IPS-20b (cell line): ENCODE data around the gene MRPL43.

Source experiments
- H3K27ac ChIP-seq: one replicate; pipeline ENCODE4 v1.5.1; 2013; ENCODE audit warnings: low read length
- H3K27me3 ChIP-seq: 2 replicates; pipeline ENCODE4 v1.6.1; 2013; ENCODE audit warnings: mild to moderate bottlenecking, low read length, inconsistent platforms; ENCODE audit not compliant: insufficient read depth
- H3K36me3 ChIP-seq: 2 replicates; pipeline ENCODE4 v1.6.1; 2013; ENCODE audit warnings: low read depth, mild to moderate bottlenecking, inconsistent platforms, low read length, moderate library complexity; ENCODE audit not compliant: insufficient read depth
- H3K4me1 ChIP-seq: 2 replicates; pipeline ENCODE4 v1.6.1; 2013; ENCODE audit warnings: mild to moderate bottlenecking, control low read depth, inconsistent platforms, low read length, moderate library complexity; ENCODE audit not compliant: insufficient read depth
- H3K4me3 ChIP-seq: 2 replicates; pipeline ENCODE4 v1.5.1; 2013; ENCODE audit warnings: mild to moderate bottlenecking, low read length, inconsistent platforms
- H3K9ac ChIP-seq: 2 replicates; pipeline ENCODE4 v1.6.1; 2013; ENCODE audit warnings: low read depth, mild to moderate bottlenecking, inconsistent platforms, low read length, moderate library complexity
- H3K9me3 ChIP-seq: 2 replicates; pipeline ENCODE4 v1.6.1; 2013; ENCODE audit warnings: mild to moderate bottlenecking, low read depth, low read length, inconsistent platforms; ENCODE audit not compliant: insufficient read depth

MRPL43 gene

GRCh38 chr10:100985336-100985735 lies 2.0 kb downstream of the MRPL43 start:
- Histone ChIP-seq H3K9me3 (no peaks in the 10 kb centered on the region), H3K9ac (no peak overlapping the region), H3K27me3 (no peaks in the 10 kb centered on the region), H3K4me3 (no peak overlapping the region), H3K27ac (no peak overlapping the region), H3K36me3 (peaks cover 39% of the 10 kb centered on the region), H3K4me1 (no peaks in the 10 kb centered on the region)

- H3K27me3 ChIP-seq = no peaks in the 10 kb centered on the region
- no peak overlapping the region for H3K27ac ChIP-seq
- H3K4me3 ChIP-seq = no peak overlapping the region
- no peak overlapping the region for H3K9ac ChIP-seq
- H3K36me3 ChIP-seq = peaks cover 39% of the 10 kb centered on the region
- H3K9me3 ChIP-seq = no peaks in the 10 kb centered on the region
- no peaks in the 10 kb centered on the region for H3K4me1 ChIP-seq
Measured at GRCh38 chr10:100984672-100985177, 2.6 kb downstream of the MRPL43 start.

GRCh38 chr10:100983868-100984671 lies 3.2 kb downstream of the MRPL43 start:
- no peaks in the 10 kb centered on the region for H3K9me3 ChIP-seq
- H3K4me3 ChIP-seq = no peak overlapping the region
- H3K36me3 ChIP-seq = peaks cover 34% of the 10 kb centered on the region
- no peaks in the 10 kb centered on the region for H3K27me3 ChIP-seq
- no peak overlapping the region for H3K9ac ChIP-seq
- H3K27ac ChIP-seq = no peak overlapping the region
- H3K4me1 ChIP-seq = no peaks in the 10 kb centered on the region

- Histone ChIP-seq H3K27me3 (no peaks in the 10 kb centered on the region), H3K9ac (no peak overlapping the region), H3K4me1 (no peaks in the 10 kb centered on the region), H3K9me3 (no peaks in the 10 kb centered on the region), H3K4me3 (no peak overlapping the region), H3K36me3 (peaks cover 28% of the 10 kb centered on the region), H3K27ac (no peak overlapping the region)
Measured at GRCh38 chr10:100982916-100983830, 4.1 kb downstream of the MRPL43 start.

GRCh38 chr10:100981178-100981772 lies 6.0 kb downstream of the MRPL43 start:
- H3K9me3 ChIP-seq = no peaks in the 10 kb centered on the region
- H3K4me1 ChIP-seq = no peaks in the 10 kb centered on the region
- no peak overlapping the region for H3K4me3 ChIP-seq
- H3K27ac ChIP-seq = no peak overlapping the region
- no peak overlapping the region for H3K9ac ChIP-seq
- H3K36me3 ChIP-seq = peaks cover 28% of the 10 kb centered on the region
- no peaks in the 10 kb centered on the region for H3K27me3 ChIP-seq

GRCh38 chr10:100980711-100981110 lies 6.6 kb downstream of the MRPL43 start:
- peaks cover 23% of the 10 kb centered on the region for H3K36me3 ChIP-seq
- no peaks in the 10 kb centered on the region for H3K9me3 ChIP-seq

GRCh38 chr10:100980311-100980710 lies 7.0 kb downstream of the MRPL43 start:
- no peaks in the 10 kb centered on the region for H3K4me1 ChIP-seq
- H3K27ac ChIP-seq = no peak overlapping the region
- H3K9ac ChIP-seq = no peak overlapping the region
- H3K4me3 ChIP-seq = no peak overlapping the region
- peaks cover 20% of the 10 kb centered on the region for H3K36me3 ChIP-seq
- H3K27me3 ChIP-seq = no peaks in the 10 kb centered on the region
- no peaks in the 10 kb centered on the region for H3K9me3 ChIP-seq

More at GRCh38 chr10:100980711-100981110, 6.6 kb downstream of the MRPL43 start:
- Histone ChIP-seq H3K27ac (no peak overlapping the region), H3K27me3 (no peaks in the 10 kb centered on the region), H3K4me1 (no peaks in the 10 kb centered on the region), H3K4me3 (no peak overlapping the region), H3K9ac (no peak overlapping the region)

GRCh38 chr10:100979791-100980272 lies 7.5 kb downstream of the MRPL43 start:
- no peak overlapping the region for H3K27ac ChIP-seq
- no peaks in the 10 kb centered on the region for H3K27me3 ChIP-seq
- H3K4me1 ChIP-seq = no peaks in the 10 kb centered on the region
- H3K9me3 ChIP-seq = no peaks in the 10 kb centered on the region
- H3K4me3 ChIP-seq = no peak overlapping the region
- peaks cover 20% of the 10 kb centered on the region for H3K36me3 ChIP-seq
- no peak overlapping the region for H3K9ac ChIP-seq

GRCh38 chr10:100978901-100979195 lies 8.4 kb downstream of the MRPL43 start:
- H3K4me3 ChIP-seq = no peak overlapping the region
- H3K4me1 ChIP-seq = no peaks in the 10 kb centered on the region
- no peaks in the 10 kb centered on the region for H3K27me3 ChIP-seq
- no peaks in the 10 kb centered on the region for H3K9me3 ChIP-seq
- no peak overlapping the region for H3K27ac ChIP-seq
- peaks cover 20% of the 10 kb centered on the region for H3K36me3 ChIP-seq
- no peak overlapping the region for H3K9ac ChIP-seq

GRCh38 chr10:100978121-100978900 lies 9.0 kb downstream of the MRPL43 start:
- Histone ChIP-seq H3K27me3 (no peaks in the 10 kb centered on the region), H3K4me1 (no peaks in the 10 kb centered on the region), H3K4me3 (no peak overlapping the region), H3K9me3 (no peaks in the 10 kb centered on the region), H3K9ac (no peak overlapping the region), H3K36me3 (peaks cover 20% of the 10 kb centered on the region), H3K27ac (no peak overlapping the region)

- H3K9me3 ChIP-seq = no peaks in the 10 kb centered on the region
- H3K27me3 ChIP-seq = no peaks in the 10 kb centered on the region
- no peak overlapping the region for H3K27ac ChIP-seq
- H3K36me3 ChIP-seq = peaks cover 20% of the 10 kb centered on the region
- no peak overlapping the region for H3K4me3 ChIP-seq
- no peak overlapping the region for H3K9ac ChIP-seq
- H3K4me1 ChIP-seq = no peaks in the 10 kb centered on the region
Measured at GRCh38 chr10:100977436-100977835, 9.9 kb downstream of the MRPL43 start.
